ENCODE results near the gene NSFL1C. TPM values are rescaled to one million over a fixed set of nuclear protein-coding genes. Genes with fewer than 3 reads are reported as not detected.

NSFL1C gene
- total RNA-seq, 2 experiments from 2014 or later: 40.2 to 80.0 TPM

GRCh38 chr20:1505871-1506270 lies 39.2 kb upstream of the NSFL1C start:
- ChIA-PET CTCF (ENCODE audit: unreplicated experiment) (no interaction called here), POLR2A (interaction anchor here (1.2 kb wide), 1 partner anchor 26 kb away, joined by 3 read pairs; no protein-coding TSS in a partner anchor)
- no peak overlapping the region for H3K4me3 ChIP-seq (ENCODE audit: low read depth, low read length, poor library complexity, severe bottlenecking)
- H3K4me1 ChIP-seq (ENCODE audit: insufficient read depth, low read length, poor library complexity, severe bottlenecking): no peaks in the 10 kb centered on the region
- intact Hi-C loops (cut with micrococcal nuclease; ENCODE audit: unreplicated experiment): no loop called here
- H2AFZ ChIP-seq (ENCODE audit: low read length): no peak overlapping the region
- no peak for DNase-seq (ENCODE audit: low spot score)
- no peak overlapping the region for H3K4me2 ChIP-seq (ENCODE audit: low read length)
- no peaks in the 10 kb centered on the region for H3K9me3 ChIP-seq (ENCODE audit: low read length)
- H3K9me2 ChIP-seq (ENCODE audit: insufficient read depth, low read length): no peaks in the 10 kb centered on the region
- no peak for TF ChIP-seq EZH2phosphoT487 (IDR thresholded peaks at IDR 0.05; ENCODE audit: borderline replicate concordance, low read depth, low read length)
- no peak for TF ChIP-seq CTCF (conservative IDR thresholded peaks at IDR 0.05; ENCODE audit: low read length)
- H4K20me1 ChIP-seq (ENCODE audit: insufficient read depth, low read length): no peaks in the 10 kb centered on the region
- H3K27ac ChIP-seq (ENCODE audit: low read depth, low read length, poor library complexity, severe bottlenecking): no peak overlapping the region
- H3K79me2 ChIP-seq (ENCODE audit: insufficient read depth, low read depth, low read length): no peaks in the 10 kb centered on the region
- BruUV-seq (replicated peaks): no TSS peak
- H3K36me3 ChIP-seq (ENCODE audit: insufficient read depth, low read length): no peaks in the 10 kb centered on the region

GRCh38 chr20:1505361-1505760 lies 38.7 kb upstream of the NSFL1C start:
- intact Hi-C loops (cut with micrococcal nuclease; ENCODE audit: unreplicated experiment): no loop called here

More at GRCh38 chr20:1505361-1505760, 38.7 kb upstream of the NSFL1C start:
- BruUV-seq (replicated peaks): no TSS peak
- H4K20me1 ChIP-seq (ENCODE audit: insufficient read depth, low read length): no peaks in the 10 kb centered on the region
- H3K9me3 ChIP-seq (ENCODE audit: low read length): no peaks in the 10 kb centered on the region
- no peaks in the 10 kb centered on the region for H3K4me1 ChIP-seq (ENCODE audit: insufficient read depth, low read length, poor library complexity, severe bottlenecking)
- TF ChIP-seq EZH2phosphoT487 (IDR thresholded peaks at IDR 0.05; ENCODE audit: borderline replicate concordance, low read depth, low read length) (no peak), CTCF (conservative IDR thresholded peaks at IDR 0.05; ENCODE audit: low read length) (no peak)
- H3K4me2 ChIP-seq (ENCODE audit: low read length): no peak overlapping the region
- POLR2A ChIA-PET: interaction anchor here (0.6 to 1.2 kb wide), 2 partner anchors 25 to 37 kb away, joined by 3 to 4 read pairs; no protein-coding TSS in a partner anchor
- CTCF ChIA-PET (ENCODE audit: unreplicated experiment): no interaction called here
- no peaks in the 10 kb centered on the region for H3K36me3 ChIP-seq (ENCODE audit: insufficient read depth, low read length)
- DNase-seq (ENCODE audit: low spot score): no peak
- H3K9me2 ChIP-seq (ENCODE audit: insufficient read depth, low read length): no peaks in the 10 kb centered on the region
- H3K4me3 ChIP-seq (ENCODE audit: low read depth, low read length, poor library complexity, severe bottlenecking): no peak overlapping the region
- H3K79me2 ChIP-seq (ENCODE audit: insufficient read depth, low read depth, low read length): no peaks in the 10 kb centered on the region
- no peak overlapping the region for H3K27ac ChIP-seq (ENCODE audit: low read depth, low read length, poor library complexity, severe bottlenecking)
- H2AFZ ChIP-seq (ENCODE audit: low read length): no peak overlapping the region

All from OCI-LY7 (cell line).